H9 (cell line): ENCODE results near the gene MED13L. TPM values are rescaled to one million over a fixed set of nuclear protein-coding genes. Genes with fewer than 3 reads are reported as not detected.

Experiments
- DNase-seq: peaks from one replicate; pipeline ENCODE4 v3.0.0-alpha.2; 2017
- H2AFZ ChIP-seq: one replicate; pipeline ENCODE4 v1.6.1; 2013; ENCODE audit warnings: mild to moderate bottlenecking, low read length, control low read depth, moderate library complexity
- H2AK5ac ChIP-seq: 2 replicates; pipeline ENCODE4 v1.6.1; 2013; ENCODE audit warnings: low read length, control low read depth, mixed read lengths; ENCODE audit not compliant: insufficient read length
- H2BK120ac ChIP-seq: one replicate; pipeline ENCODE4 v1.6.1; 2013; ENCODE audit warnings: low read depth, mild to moderate bottlenecking, low read length, control low read depth, inconsistent platforms; ENCODE audit not compliant: poor library complexity, severe bottlenecking
- H2BK12ac ChIP-seq: 2 replicates; pipeline ENCODE4 v1.6.1; 2013; ENCODE audit warnings: low read length, control low read depth, mixed read lengths, low read depth; ENCODE audit not compliant: insufficient read length
- H2BK15ac ChIP-seq: 2 replicates; pipeline ENCODE4 v1.6.1; 2013; ENCODE audit warnings: low read depth, low read length, control low read depth
- H2BK20ac ChIP-seq: one replicate; pipeline ENCODE4 v1.6.1; 2013; ENCODE audit warnings: low read depth, mild to moderate bottlenecking, low read length, control low read depth, inconsistent platforms; ENCODE audit not compliant: poor library complexity, severe bottlenecking
- H2BK5ac ChIP-seq: 2 replicates; pipeline ENCODE4 v1.6.1; 2013; ENCODE audit warnings: low read length, control low read depth, mixed read lengths; ENCODE audit not compliant: insufficient read length
- H3K14ac ChIP-seq: 2 replicates; pipeline ENCODE4 v1.6.1; 2013; ENCODE audit warnings: low read length, control low read depth; ENCODE audit not compliant: insufficient read depth
- H3K18ac ChIP-seq: 2 replicates; pipeline ENCODE4 v1.6.1; 2013; ENCODE audit warnings: low read depth, mild to moderate bottlenecking, mixed read lengths, low read length, control low read depth; ENCODE audit not compliant: insufficient read length
- H3K23ac ChIP-seq: 2 replicates; pipeline ENCODE4 v1.6.1; 2013; ENCODE audit warnings: low read length, control low read depth, mixed read lengths, low read depth; ENCODE audit not compliant: insufficient read length
- H3K23me2 ChIP-seq: 2 replicates; pipeline ENCODE4 v1.6.1; 2013; ENCODE audit warnings: low read depth, mild to moderate bottlenecking, mixed read lengths, low read length, control low read depth; ENCODE audit not compliant: insufficient read length, poor library complexity, severe bottlenecking
- H3K27ac ChIP-seq: 2 replicates; pipeline ENCODE4 v1.5.1; 2013; ENCODE audit warnings: low read length, control low read depth, mixed read lengths, low read depth; ENCODE audit not compliant: insufficient read length
- H3K27me3 ChIP-seq: 2 replicates; pipeline ENCODE4 v1.6.1; 2013; ENCODE audit warnings: low read length, control low read depth, inconsistent platforms; ENCODE audit not compliant: insufficient read depth
- H3K4ac ChIP-seq: 2 replicates; pipeline ENCODE4 v1.6.1; 2013; ENCODE audit warnings: low read depth, mild to moderate bottlenecking, control low read depth, inconsistent platforms, low read length, moderate library complexity
- H3K4me1 ChIP-seq: 2 replicates; pipeline ENCODE4 v1.6.1; 2013; ENCODE audit warnings: low read length, control low read depth, inconsistent platforms; ENCODE audit not compliant: insufficient read depth
- H3K4me2 ChIP-seq: 2 replicates; pipeline ENCODE4 v1.6.1; 2013; ENCODE audit warnings: low read length, control low read depth, mixed read lengths; ENCODE audit not compliant: insufficient read length, insufficient read depth
- H3K56ac ChIP-seq: 2 replicates; pipeline ENCODE4 v1.6.1; 2013; ENCODE audit warnings: low read depth, mild to moderate bottlenecking, mixed read lengths, low read length, control low read depth; ENCODE audit not compliant: insufficient read length
- H3K79me1 ChIP-seq: 2 replicates; pipeline ENCODE4 v1.6.1; 2013; ENCODE audit warnings: low read depth, mild to moderate bottlenecking, moderate library complexity, low read length, control low read depth, inconsistent platforms; ENCODE audit not compliant: insufficient read depth, poor library complexity, severe bottlenecking
- H3K79me2 ChIP-seq: 2 replicates; pipeline ENCODE4 v1.6.1; 2013; ENCODE audit warnings: low read length, control low read depth, inconsistent platforms; ENCODE audit not compliant: insufficient read depth
- H3K9ac ChIP-seq: 2 replicates; pipeline ENCODE4 v1.6.1; 2013; ENCODE audit warnings: low read length, control low read depth, mixed read lengths; ENCODE audit not compliant: insufficient read length; ENCODE audit errors: extremely low read depth
- H3K9me3 ChIP-seq: one replicate; pipeline ENCODE4 v1.6.1; 2013; ENCODE audit warnings: low read depth, low read length, inconsistent platforms; ENCODE audit not compliant: control insufficient read depth
- H3T11ph ChIP-seq: one replicate; pipeline ENCODE4 v1.6.1; 2013; ENCODE audit warnings: mild to moderate bottlenecking, low read length, control low read depth, inconsistent platforms
- H4K20me1 ChIP-seq: one replicate; pipeline ENCODE4 v1.6.1; 2013; ENCODE audit not compliant: control insufficient read depth, insufficient read length, insufficient read depth
- H4K5ac ChIP-seq: 2 replicates; pipeline ENCODE4 v1.6.1; 2013; ENCODE audit warnings: low read depth, mild to moderate bottlenecking, mixed read lengths, low read length, control low read depth; ENCODE audit not compliant: insufficient read length
- H4K8ac ChIP-seq: replicated peaks from 2 replicates; pipeline ENCODE4 v1.6.1; 2013; ENCODE audit warnings: low read length, control low read depth, mixed read lengths, low read depth; ENCODE audit not compliant: insufficient read length
- H4K91ac ChIP-seq: 2 replicates; pipeline ENCODE4 v1.6.1; 2013; ENCODE audit warnings: low read depth, mild to moderate bottlenecking, moderate library complexity, mixed read lengths, low read length, control low read depth; ENCODE audit not compliant: insufficient read length
- H3K27ac Mint-ChIP-seq, 3 experiments: 2 replicates in 2 of 3; 3 replicates in 1 of 3; pipeline ENCODE4 v1.8.0; 2020 to 2021; ENCODE audit warnings: mixed read lengths in 3 of 3, mild to moderate bottlenecking in 1 of 3, moderate library complexity in 1 of 3
- H3K27me3 Mint-ChIP-seq: 2 replicates; pipeline ENCODE4 v1.8.0; 2021; ENCODE audit warnings: low read depth, mild to moderate bottlenecking, moderate library complexity, mixed read lengths
- H3K36me3 Mint-ChIP-seq, 3 experiments: 2 replicates in 2 of 3; 3 replicates in 1 of 3; pipeline ENCODE4 v1.8.0; 2020 to 2021; ENCODE audit warnings: low read depth in 3 of 3, mixed read lengths in 3 of 3; ENCODE audit not compliant: insufficient read depth in 1 of 3
- H3K4me1 Mint-ChIP-seq, 2 experiments: 2 replicates each; pipeline ENCODE4 v1.8.0; 2020; ENCODE audit warnings: mixed read lengths in 2 of 2
- H3K4me3 Mint-ChIP-seq, 2 experiments: 2 replicates in 1 of 2; 3 replicates in 1 of 2; pipeline ENCODE4 v1.8.0; 2020 to 2021; ENCODE audit warnings: mild to moderate bottlenecking in 2 of 2, mixed read lengths in 2 of 2, moderate library complexity in 1 of 2
- H3K9me3 Mint-ChIP-seq, 2 experiments: 2 replicates in 1 of 2; 3 replicates in 1 of 2; pipeline ENCODE4 v1.8.0; 2020; ENCODE audit warnings: mild to moderate bottlenecking in 2 of 2, mixed read lengths in 2 of 2, moderate library complexity in 1 of 2
- WGBS: extraction: QIAGEN DNeasy Blood & Tissue Kit; methylation state at CpG from one replicate; pipeline ENCODE4 v1.1.7; 2013; ENCODE audit warnings: missing lambda C conversion rate, low lambda C conversion rate, mixed read lengths; ENCODE audit not compliant: insufficient read length; ENCODE audit errors: extremely low coverage; 5-methylcytosine and 5-hydroxymethylcytosine counted together
- total RNA-seq: library from RNA; stranded (reverse); gene quantifications from 2 replicates; pipeline ENCODE4 v1.2.1, GENCODE V29; 2021
- TF ChIP-seq, protein P1 (sequence below): fragments of 200-600 bp; sonication (generic); conservative IDR thresholded peaks from 3 replicates; pipeline ENCODE4 v1.8.0; 2021; ENCODE audit warnings: antibody characterized with exemption, mild to moderate bottlenecking

The MED13L gene
- total RNA-seq, 1 experiment from 2014 or later, result 52.4 TPM

DNA sequence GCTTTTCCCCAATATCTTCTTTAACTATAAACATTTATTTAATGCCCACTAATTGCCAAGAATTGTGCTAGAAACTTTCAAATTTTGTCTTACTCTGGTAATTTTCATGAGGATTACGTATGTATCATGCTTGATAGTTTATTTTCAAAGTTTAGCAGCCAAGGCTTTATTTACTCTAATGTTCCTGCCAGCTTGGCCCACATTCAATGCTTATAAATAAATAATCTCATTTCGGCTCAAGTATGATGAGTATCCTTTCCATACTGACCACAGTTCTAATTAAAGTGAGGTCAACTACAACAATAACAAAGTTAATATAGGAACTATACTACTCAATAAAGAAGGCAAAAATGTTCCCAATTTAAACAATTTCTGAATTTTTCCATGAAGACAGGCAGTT is 259.2 kb downstream of the MED13L start:
- no peak overlapping the region for H3K27ac ChIP-seq
- no peak overlapping the region for H3K18ac ChIP-seq
- H3K9me3 Mint-ChIP-seq, result no peaks in the 10 kb centered on the region
- H3K36me3 Mint-ChIP-seq, result peaks cover 3 to 30% (median 17%) of the 10 kb centered on the region in 3 experiments; a peak in 6 of 7 replicates
- no peak overlapping the region for H3K14ac ChIP-seq
- no peak overlapping the region for H4K8ac ChIP-seq
- no peak overlapping the region for H3K9ac ChIP-seq
- H3K23me2 ChIP-seq, result no peaks in the 10 kb centered on the region
- TF ChIP-seq, protein P1, sequence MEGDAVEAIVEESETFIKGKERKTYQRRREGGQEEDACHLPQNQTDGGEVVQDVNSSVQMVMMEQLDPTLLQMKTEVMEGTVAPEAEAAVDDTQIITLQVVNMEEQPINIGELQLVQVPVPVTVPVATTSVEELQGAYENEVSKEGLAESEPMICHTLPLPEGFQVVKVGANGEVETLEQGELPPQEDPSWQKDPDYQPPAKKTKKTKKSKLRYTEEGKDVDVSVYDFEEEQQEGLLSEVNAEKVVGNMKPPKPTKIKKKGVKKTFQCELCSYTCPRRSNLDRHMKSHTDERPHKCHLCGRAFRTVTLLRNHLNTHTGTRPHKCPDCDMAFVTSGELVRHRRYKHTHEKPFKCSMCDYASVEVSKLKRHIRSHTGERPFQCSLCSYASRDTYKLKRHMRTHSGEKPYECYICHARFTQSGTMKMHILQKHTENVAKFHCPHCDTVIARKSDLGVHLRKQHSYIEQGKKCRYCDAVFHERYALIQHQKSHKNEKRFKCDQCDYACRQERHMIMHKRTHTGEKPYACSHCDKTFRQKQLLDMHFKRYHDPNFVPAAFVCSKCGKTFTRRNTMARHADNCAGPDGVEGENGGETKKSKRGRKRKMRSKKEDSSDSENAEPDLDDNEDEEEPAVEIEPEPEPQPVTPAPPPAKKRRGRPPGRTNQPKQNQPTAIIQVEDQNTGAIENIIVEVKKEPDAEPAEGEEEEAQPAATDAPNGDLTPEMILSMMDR, result no peak
- no peak overlapping the region for H3K4ac ChIP-seq
- H3K79me2 ChIP-seq, result no peaks in the 10 kb centered on the region
- no peaks in the 10 kb centered on the region for H3K79me1 ChIP-seq
- no peak for DNase-seq
- H3K4me1 ChIP-seq, result no peaks in the 10 kb centered on the region
- H3K56ac ChIP-seq, result no peak overlapping the region
- no peak overlapping the region for H4K91ac ChIP-seq
- H3K9me3 ChIP-seq, result no peaks in the 10 kb centered on the region
- no peak overlapping the region for H2BK120ac ChIP-seq
- H2BK12ac ChIP-seq, result no peak overlapping the region
- no peak overlapping the region for H4K5ac ChIP-seq
- no peak overlapping the region for H3K27ac Mint-ChIP-seq
- no peak overlapping the region for H3T11ph ChIP-seq
- no peak overlapping the region for H2AFZ ChIP-seq
- no peaks in the 10 kb centered on the region for H3K27me3 Mint-ChIP-seq
- no peak overlapping the region for H2BK15ac ChIP-seq
- no CpG with 5 or more reads among the region's 2 CpGs for WGBS
- H2BK20ac ChIP-seq, result no peak overlapping the region
- H3K4me1 Mint-ChIP-seq, result peaks cover 7 to 8% of the 10 kb centered on the region in 2 experiments; a peak in 3 of 4 replicates
- no peak overlapping the region for H3K23ac ChIP-seq
- H2BK5ac ChIP-seq, result no peak overlapping the region
- no peaks in the 10 kb centered on the region for H4K20me1 ChIP-seq
- H3K27me3 ChIP-seq, result no peaks in the 10 kb centered on the region
- no peak overlapping the region for H3K4me2 ChIP-seq
- no peak overlapping the region for H2AK5ac ChIP-seq
- H3K4me3 Mint-ChIP-seq, result no peak overlapping the region
